Measurements from ENCODE around the gene ICAM4. TPM values are rescaled to one million over a fixed set of nuclear protein-coding genes. Genes with fewer than 3 reads are reported as not detected.
"Not testable (repeated sequence)": the region's sequence is repeated elsewhere in the genome, so short reads cannot be mapped to it uniquely, and the experiment has no call there.

Gene ICAM4
- total RNA-seq, 1 experiment from 2014 or later = 2.0 TPM

DNA sequence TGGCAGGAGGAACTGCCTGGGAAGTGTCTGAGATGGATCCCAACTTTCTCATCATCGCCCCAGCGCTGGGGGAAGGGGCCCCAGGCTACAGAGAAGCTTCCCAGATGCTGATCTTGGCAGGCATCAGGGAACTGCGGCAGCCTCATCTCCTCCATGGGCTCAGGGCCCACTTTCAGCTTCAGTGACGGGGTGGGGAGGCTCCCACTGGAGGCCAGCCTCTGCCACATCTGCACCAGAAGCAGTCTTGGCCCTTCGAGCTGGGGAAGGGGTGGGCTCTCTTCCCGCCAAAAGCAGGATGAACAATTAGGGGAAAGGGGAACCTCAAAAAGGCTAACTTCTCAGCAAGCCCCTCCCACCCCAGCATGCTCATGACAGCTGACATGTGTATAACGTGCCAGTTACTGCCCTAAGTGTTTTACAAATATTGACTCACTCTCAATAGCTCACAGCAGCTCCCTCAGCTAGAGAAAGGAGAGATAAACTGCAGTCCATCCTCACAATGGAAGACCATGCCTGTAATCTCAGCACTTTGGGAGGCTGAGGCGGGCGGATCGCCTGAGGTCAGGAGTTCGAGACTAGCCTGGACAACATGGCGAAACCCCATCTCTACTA is 48.5 kb upstream of the ICAM4 start (continued):
- TF ChIP-seq, protein P1, sequence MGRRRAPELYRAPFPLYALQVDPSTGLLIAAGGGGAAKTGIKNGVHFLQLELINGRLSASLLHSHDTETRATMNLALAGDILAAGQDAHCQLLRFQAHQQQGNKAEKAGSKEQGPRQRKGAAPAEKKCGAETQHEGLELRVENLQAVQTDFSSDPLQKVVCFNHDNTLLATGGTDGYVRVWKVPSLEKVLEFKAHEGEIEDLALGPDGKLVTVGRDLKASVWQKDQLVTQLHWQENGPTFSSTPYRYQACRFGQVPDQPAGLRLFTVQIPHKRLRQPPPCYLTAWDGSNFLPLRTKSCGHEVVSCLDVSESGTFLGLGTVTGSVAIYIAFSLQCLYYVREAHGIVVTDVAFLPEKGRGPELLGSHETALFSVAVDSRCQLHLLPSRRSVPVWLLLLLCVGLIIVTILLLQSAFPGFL (CRISPR knock-in tag; IDR thresholded peaks at IDR 0.05; ENCODE audit: borderline replicate concordance) = no peak
- TF ChIP-seq NFATC4 (CRISPR knock-in tag; IDR thresholded peaks at IDR 0.05) = no peak
- TF ChIP-seq, protein P2, sequence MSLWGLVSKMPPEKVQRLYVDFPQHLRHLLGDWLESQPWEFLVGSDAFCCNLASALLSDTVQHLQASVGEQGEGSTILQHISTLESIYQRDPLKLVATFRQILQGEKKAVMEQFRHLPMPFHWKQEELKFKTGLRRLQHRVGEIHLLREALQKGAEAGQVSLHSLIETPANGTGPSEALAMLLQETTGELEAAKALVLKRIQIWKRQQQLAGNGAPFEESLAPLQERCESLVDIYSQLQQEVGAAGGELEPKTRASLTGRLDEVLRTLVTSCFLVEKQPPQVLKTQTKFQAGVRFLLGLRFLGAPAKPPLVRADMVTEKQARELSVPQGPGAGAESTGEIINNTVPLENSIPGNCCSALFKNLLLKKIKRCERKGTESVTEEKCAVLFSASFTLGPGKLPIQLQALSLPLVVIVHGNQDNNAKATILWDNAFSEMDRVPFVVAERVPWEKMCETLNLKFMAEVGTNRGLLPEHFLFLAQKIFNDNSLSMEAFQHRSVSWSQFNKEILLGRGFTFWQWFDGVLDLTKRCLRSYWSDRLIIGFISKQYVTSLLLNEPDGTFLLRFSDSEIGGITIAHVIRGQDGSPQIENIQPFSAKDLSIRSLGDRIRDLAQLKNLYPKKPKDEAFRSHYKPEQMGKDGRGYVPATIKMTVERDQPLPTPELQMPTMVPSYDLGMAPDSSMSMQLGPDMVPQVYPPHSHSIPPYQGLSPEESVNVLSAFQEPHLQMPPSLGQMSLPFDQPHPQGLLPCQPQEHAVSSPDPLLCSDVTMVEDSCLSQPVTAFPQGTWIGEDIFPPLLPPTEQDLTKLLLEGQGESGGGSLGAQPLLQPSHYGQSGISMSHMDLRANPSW (CRISPR knock-in tag; conservative IDR thresholded peaks at IDR 0.05; ENCODE audit: low read depth) = no peak
- no peak for TF ChIP-seq TEAD4 (CRISPR knock-in tag; IDR thresholded peaks at IDR 0.05)
- TF ChIP-seq, protein P3, sequence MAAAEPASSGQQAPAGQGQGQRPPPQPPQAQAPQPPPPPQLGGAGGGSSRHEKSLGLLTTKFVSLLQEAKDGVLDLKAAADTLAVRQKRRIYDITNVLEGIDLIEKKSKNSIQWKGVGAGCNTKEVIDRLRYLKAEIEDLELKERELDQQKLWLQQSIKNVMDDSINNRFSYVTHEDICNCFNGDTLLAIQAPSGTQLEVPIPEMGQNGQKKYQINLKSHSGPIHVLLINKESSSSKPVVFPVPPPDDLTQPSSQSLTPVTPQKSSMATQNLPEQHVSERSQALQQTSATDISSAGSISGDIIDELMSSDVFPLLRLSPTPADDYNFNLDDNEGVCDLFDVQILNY (CRISPR knock-in tag; IDR thresholded peaks at IDR 0.05) = no peak
- no peak for TF ChIP-seq FOXJ3 (CRISPR knock-in tag; IDR thresholded peaks at IDR 0.05; ENCODE audit: borderline replicate concordance)
- no peak for TF ChIP-seq NR2C2 (CRISPR knock-in tag; IDR thresholded peaks at IDR 0.05)
- TF ChIP-seq, protein P4, sequence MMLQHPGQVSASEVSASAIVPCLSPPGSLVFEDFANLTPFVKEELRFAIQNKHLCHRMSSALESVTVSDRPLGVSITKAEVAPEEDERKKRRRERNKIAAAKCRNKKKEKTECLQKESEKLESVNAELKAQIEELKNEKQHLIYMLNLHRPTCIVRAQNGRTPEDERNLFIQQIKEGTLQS (CRISPR knock-in tag; conservative IDR thresholded peaks at IDR 0.05) = no peak

DNA sequence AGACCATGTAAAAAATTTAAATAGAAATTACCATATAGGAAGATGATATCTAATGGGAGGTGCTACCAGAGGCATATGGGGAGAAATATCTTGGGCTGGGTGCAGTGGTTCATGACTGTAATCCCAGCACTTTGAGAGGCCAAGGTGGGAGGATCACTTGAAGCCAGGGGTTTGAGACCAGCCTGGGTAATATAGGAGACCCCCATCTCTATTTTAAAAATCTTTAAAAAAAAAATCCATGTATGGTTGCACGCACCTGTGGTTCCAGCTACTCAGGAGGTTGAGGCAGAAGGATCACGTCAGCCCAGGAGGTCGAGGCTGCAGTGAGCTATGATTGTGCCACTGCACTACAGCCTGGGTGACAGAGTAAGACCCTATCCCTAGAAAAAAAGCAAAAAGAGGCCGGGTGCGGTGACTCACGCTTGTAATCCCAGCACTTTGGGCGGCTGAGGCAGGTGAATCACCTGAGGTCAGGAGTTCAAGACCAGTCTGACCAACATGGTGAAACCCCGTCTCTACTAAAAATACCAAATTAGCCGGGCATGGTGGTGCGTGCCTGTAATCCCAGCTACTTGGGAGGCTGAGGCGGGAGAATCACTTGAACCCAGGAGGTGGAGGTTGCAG is 44.8 kb upstream of the ICAM4 start:
- H3K27ac Mint-ChIP-seq; H3K36me3 Mint-ChIP-seq; H3K27me3 Mint-ChIP-seq (ENCODE audit: low read depth); H3K4me3 Mint-ChIP-seq; ATAC-seq; H3K4me1 Mint-ChIP-seq; H3K9me3 Mint-ChIP-seq; DNase-seq (ENCODE audit: low spot score); POLR2A ChIA-PET: not testable (repeated sequence)
- CTCF ChIA-PET = interaction anchor here (1.9 to 2.1 kb wide), 2 partner anchors 14 to 17 kb away, joined by 7 to 10 read pairs; no protein-coding TSS in a partner anchor

DNA sequence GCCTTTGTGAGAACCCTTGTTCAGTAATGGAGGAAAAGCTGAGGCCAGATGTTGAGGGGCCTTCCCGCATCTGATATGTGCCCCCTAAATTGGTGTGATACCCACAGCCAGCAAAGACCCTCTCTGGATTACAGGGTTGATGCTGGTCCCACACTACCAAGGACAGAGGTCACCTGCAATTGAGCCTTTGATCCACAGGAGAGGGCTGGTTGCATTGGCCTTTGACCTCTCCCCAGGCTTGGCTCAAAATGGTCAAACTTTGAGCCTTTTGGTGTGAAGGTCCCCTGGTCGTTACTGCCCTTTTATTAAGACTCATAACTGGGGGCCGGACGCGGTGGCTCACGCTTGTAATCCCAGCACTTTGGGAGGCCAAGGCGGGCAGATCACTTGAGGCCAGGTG is 43.1 kb upstream of the ICAM4 start:
- H3K4me1 Mint-ChIP-seq = no peaks in the 10 kb centered on the region
- ATAC-seq = no peak
- no peak overlapping the region for H3K4me3 Mint-ChIP-seq
- H3K27ac Mint-ChIP-seq = no peak overlapping the region
- TF ChIP-seq CBFB (CRISPR knock-in tag; IDR thresholded peaks at IDR 0.05; ENCODE audit: low read depth) = no peak
- TF ChIP-seq, protein P5, sequence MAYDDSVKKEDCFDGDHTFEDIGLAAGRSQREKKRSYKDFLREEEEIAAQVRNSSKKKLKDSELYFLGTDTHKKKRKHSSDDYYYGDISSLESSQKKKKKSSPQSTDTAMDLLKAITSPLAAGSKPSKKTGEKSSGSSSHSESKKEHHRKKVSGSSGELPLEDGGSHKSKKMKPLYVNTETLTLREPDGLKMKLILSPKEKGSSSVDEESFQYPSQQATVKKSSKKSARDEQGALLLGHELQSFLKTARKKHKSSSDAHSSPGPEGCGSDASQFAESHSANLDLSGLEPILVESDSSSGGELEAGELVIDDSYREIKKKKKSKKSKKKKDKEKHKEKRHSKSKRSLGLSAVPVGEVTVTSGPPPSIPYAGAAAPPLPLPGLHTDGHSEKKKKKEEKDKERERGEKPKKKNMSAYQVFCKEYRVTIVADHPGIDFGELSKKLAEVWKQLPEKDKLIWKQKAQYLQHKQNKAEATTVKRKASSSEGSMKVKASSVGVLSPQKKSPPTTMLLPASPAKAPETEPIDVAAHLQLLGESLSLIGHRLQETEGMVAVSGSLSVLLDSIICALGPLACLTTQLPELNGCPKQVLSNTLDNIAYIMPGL (CRISPR knock-in tag; IDR thresholded peaks at IDR 0.05) = no peak
- TF ChIP-seq SMAD4 (CRISPR knock-in tag; IDR thresholded peaks at IDR 0.05) = no peak
- TF ChIP-seq MXD4 (CRISPR knock-in tag; IDR thresholded peaks at IDR 0.05; ENCODE audit: borderline replicate concordance) = no peak
- ChIA-PET CTCF (interaction anchor here (0.7 to 2.1 kb wide), 4 partner anchors 15 to 314 kb away, joined by 3 to 10 read pairs (median 4); no protein-coding TSS in a partner anchor), POLR2A (no interaction called here)
- no peak for DNase-seq (ENCODE audit: low spot score)
- H3K27me3 Mint-ChIP-seq (ENCODE audit: low read depth) = no peaks in the 10 kb centered on the region
- H3K9me3 Mint-ChIP-seq = no peaks in the 10 kb centered on the region
- no peaks in the 10 kb centered on the region for H3K36me3 Mint-ChIP-seq
